Transverse colon (tissue), 4 donors: Measurements from ENCODE around the gene PIWIL4. TPM values are rescaled to one million over a fixed set of nuclear protein-coding genes. Genes with fewer than 3 reads are reported as not detected.
"Not testable (repeated sequence)": the region's sequence is repeated elsewhere in the genome, so short reads cannot be mapped to it uniquely, and the experiment has no call there.

Experiments
- DNase-seq: peaks from one replicate; pipeline ENCODE4 v3.0.0-alpha.2; 2019
- H3K27ac ChIP-seq, 4 donors: fragments of 200-600 bp; sonication (generic); 2 replicates each; pipeline ENCODE4 v1.5.1; 2016 to 2018; ENCODE audit warnings: inconsistent platforms in 4 of 4
- H3K27me3 ChIP-seq: fragments of 200-600 bp; sonication (generic); 2 replicates; pipeline ENCODE4 v1.5.1; 2017; ENCODE audit warnings: inconsistent platforms
- H3K36me3 ChIP-seq, 4 donors: fragments of 200-600 bp; sonication (generic); 2 replicates each; pipeline ENCODE4 v1.5.1; 2017 to 2019; ENCODE audit warnings: inconsistent platforms in 4 of 4
- H3K4me1 ChIP-seq, 4 donors: fragments of 200-600 bp; sonication (generic); 2 replicates each; pipeline ENCODE4 v1.5.1; 2017 to 2020; ENCODE audit warnings: inconsistent platforms in 4 of 4
- H3K4me3 ChIP-seq, 4 donors: fragments of 200-600 bp; sonication (generic); 1 replicate in 1 of 4; 2 replicates in 3 of 4; pipeline versions ENCODE4 v1.5.1 to v1.6.1; 2017 to 2019; ENCODE audit warnings: inconsistent platforms in 4 of 4
- H3K9me3 ChIP-seq, 2 donors: fragments of 200-600 bp; sonication (generic); 2 replicates each; pipeline ENCODE4 v1.5.1; 2017 to 2019; ENCODE audit warnings: inconsistent platforms in 2 of 2
- EP300 ChIP-seq: sonication (generic); formaldehyde crosslinking; IDR thresholded peaks from one replicate; pipeline ENCODE4 v1.6.1; 2017; ENCODE audit warnings: antibody characterized with exemption, low read depth
- POLR2A ChIP-seq: fragments of 450-650 bp; IDR thresholded peaks from one replicate; pipeline ENCODE4 v1.6.1; 2016; ENCODE audit warnings: antibody characterized with exemption, mild to moderate bottlenecking, moderate library complexity
- POLR2AphosphoS5 ChIP-seq, 3 donors: sonication (generic); formaldehyde crosslinking; IDR thresholded peaks; one replicate each; pipeline ENCODE4 v1.6.1; 2016; ENCODE audit warnings: antibody characterized with exemption in 3 of 3
- WGBS, 2 donors: methylation state at CpG; one replicate each; pipeline ENCODE4 v1.1.5; 2018; ENCODE audit warnings: low coverage in 1 of 2; 5-methylcytosine and 5-hydroxymethylcytosine counted together
- in situ Hi-C, 4 donors: fragments of 200-750 bp; cut with MboI; loops; one replicate each; pipeline versions ENCODE4 v1.15.0 to v1.15.1; 2017; ENCODE audit warnings: low sequenced_read_pairs in 3 of 4, low pct_ligation_motif_present in 1 of 4, low pct_unique_long_range_greater_than_20kb in 1 of 4
- intact Hi-C: fragments of 100-400 bp; cut with DNase I; formaldehyde crosslinking; loops from one replicate; pipeline ENCODE4 v1.15.1; 2023; ENCODE audit warnings: low total_unique reads
- total RNA-seq, 4 donors: library from RNA; depleted of rRNA; stranded (reverse); fragments of >200 nt; gene quantifications; one replicate each; pipeline ENCODE4 v1.1.0, GENCODE V29; 2016
- TF ChIP-seq, protein P1 (sequence below), 5 experiments: fragments of 200-600 bp in 3 of 5; fragments of 450-650 bp in 2 of 5; sonication (generic) in 3 of 5; IDR thresholded peaks; 1 replicate in 2 of 5; 2 replicates in 3 of 5; pipeline ENCODE4 v1.5.1; 2016 to 2017; ENCODE audit warnings: antibody characterized with exemption in 5 of 5, inconsistent platforms in 3 of 5, mild to moderate bottlenecking in 2 of 5, moderate library complexity in 1 of 5

PIWIL4 gene
- total RNA-seq, 4 donors from 2014 or later, result 6.7 to 17.9 (median 8.9) TPM

DNA sequence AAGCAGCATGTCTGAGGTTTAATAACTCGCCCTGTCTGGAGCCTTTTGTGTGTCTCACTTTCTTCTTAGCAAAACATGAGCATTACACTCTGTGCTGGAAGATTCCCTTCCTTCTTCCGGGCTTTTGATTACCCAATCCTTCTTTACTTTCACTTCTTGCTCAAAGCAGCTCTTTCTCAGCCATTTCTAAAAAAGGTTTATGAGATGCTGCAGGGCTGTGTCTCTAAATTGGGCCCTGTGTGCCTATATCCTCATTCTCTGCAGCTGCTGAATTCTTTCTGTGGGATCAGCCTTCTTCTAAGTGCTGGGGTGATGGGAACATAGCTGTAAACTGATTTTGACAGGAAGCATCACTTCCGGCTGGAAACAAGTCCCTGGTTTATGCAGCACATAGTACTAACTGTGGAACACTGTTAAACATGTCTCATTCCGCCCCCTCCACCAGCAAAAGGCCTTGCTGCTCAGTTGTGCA is 71.8 kb downstream of the PIWIL4 start:
- in situ Hi-C loops, result loop anchor here in 1 of 4 donors (25.0 kb wide), 1 partner anchor 248 kb away; no protein-coding TSS in a partner anchor
- intact Hi-C loops, result no loop called here
- Histone ChIP-seq H3K27me3 (no peaks in the 10 kb centered on the region), H3K27ac (peak overlapping the region; percentile 11 to 61 (median 46)), H3K4me3 (no peak overlapping the region), H3K9me3 (no peaks in the 10 kb centered on the region), H3K4me1 (peaks cover 0 to 9% (median 2%) of the 10 kb centered on the region in 4 donors), H3K36me3 (no peaks in the 10 kb centered on the region)
- 30 to 48% methylated on average over 2 to 4 of the region's 4 CpGs for WGBS, 2 donors
- TF ChIP-seq POLR2AphosphoS5 (IDR thresholded peaks at IDR 0.05) (no peak), EP300 (no peak)
- TF ChIP-seq, protein P1, sequence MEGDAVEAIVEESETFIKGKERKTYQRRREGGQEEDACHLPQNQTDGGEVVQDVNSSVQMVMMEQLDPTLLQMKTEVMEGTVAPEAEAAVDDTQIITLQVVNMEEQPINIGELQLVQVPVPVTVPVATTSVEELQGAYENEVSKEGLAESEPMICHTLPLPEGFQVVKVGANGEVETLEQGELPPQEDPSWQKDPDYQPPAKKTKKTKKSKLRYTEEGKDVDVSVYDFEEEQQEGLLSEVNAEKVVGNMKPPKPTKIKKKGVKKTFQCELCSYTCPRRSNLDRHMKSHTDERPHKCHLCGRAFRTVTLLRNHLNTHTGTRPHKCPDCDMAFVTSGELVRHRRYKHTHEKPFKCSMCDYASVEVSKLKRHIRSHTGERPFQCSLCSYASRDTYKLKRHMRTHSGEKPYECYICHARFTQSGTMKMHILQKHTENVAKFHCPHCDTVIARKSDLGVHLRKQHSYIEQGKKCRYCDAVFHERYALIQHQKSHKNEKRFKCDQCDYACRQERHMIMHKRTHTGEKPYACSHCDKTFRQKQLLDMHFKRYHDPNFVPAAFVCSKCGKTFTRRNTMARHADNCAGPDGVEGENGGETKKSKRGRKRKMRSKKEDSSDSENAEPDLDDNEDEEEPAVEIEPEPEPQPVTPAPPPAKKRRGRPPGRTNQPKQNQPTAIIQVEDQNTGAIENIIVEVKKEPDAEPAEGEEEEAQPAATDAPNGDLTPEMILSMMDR (IDR thresholded peaks at IDR 0.05), result no peak
- no peak for DNase-seq

GRCh38 chr11:94639901-94640721 is 72.9 kb downstream of the PIWIL4 start:
- no peak for TF ChIP-seq EP300
- no peak for TF ChIP-seq POLR2AphosphoS5 (IDR thresholded peaks at IDR 0.05)
- no peak for TF ChIP-seq POLR2A
- TF ChIP-seq, protein P1 (IDR thresholded peaks at IDR 0.05), result no peak
- DNase-seq, result no peak
- no peaks in the 10 kb centered on the region for H3K36me3 ChIP-seq
- no peak overlapping the region for H3K27ac ChIP-seq
- 88 to 96% methylated on average over 6 to 13 of the region's 13 CpGs for WGBS, 2 donors
- H3K9me3 ChIP-seq, result no peaks in the 10 kb centered on the region
- H3K27me3 ChIP-seq, result no peaks in the 10 kb centered on the region
- intact Hi-C loops, result no loop called here
- in situ Hi-C loops, result loop anchor here in 1 of 4 donors (25.0 kb wide), 1 partner anchor 247 kb away; no protein-coding TSS in a partner anchor
- H3K4me1 ChIP-seq, result peaks cover 0 to 9% (median 2%) of the 10 kb centered on the region in 4 donors
- H3K4me3 ChIP-seq, result no peak overlapping the region

- 66% methylated on average over 8 of the region's 8 CpGs; no CpG with 5 or more reads in 1 of the 2 donors for WGBS, 2 donors
These were observed 74.1 kb downstream of the PIWIL4 start for GRCh38 chr11:94641167-94641761.

DNA sequence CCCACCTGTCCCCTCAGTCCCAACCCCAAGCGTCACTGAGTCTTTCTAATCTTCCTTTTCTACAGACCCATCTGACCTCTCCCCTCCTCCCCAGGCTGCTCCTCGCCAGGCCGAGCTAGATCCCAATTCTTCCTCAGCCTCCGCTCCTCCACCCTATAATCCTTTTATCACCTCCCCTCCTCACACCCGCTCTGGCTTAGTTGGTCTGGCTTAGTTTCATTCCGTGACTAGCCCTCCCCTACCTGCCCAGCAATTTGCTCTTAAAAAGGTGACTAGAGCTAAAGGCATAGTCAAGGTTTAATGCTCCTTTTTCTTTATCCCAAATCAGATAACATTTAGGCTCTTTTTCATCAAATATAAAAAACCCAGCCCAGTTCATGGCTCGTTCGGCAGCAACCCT is 76.0 kb downstream of the PIWIL4 start:
- H3K4me1 ChIP-seq, intact Hi-C loops, H3K4me3 ChIP-seq, H3K27ac ChIP-seq, H3K9me3 ChIP-seq, H3K27me3 ChIP-seq, DNase-seq, H3K36me3 ChIP-seq: not testable (repeated sequence)
- 60 to 69% methylated on average over 5 to 7 of the region's 8 CpGs for WGBS, 2 donors
- in situ Hi-C loops, result loop anchor here in 1 of 4 donors (25.0 kb wide), 1 partner anchor 244 kb away; no protein-coding TSS in a partner anchor

More at GRCh38 chr11:94641167-94641761, 74.1 kb downstream of the PIWIL4 start:
- Histone ChIP-seq H3K4me1 (peaks cover 0 to 9% (median 2%) of the 10 kb centered on the region in 4 donors), H3K27ac (no peak overlapping the region), H3K27me3 (no peaks in the 10 kb centered on the region), H3K36me3 (no peaks in the 10 kb centered on the region), H3K4me3 (no peak overlapping the region), H3K9me3 (no peaks in the 10 kb centered on the region)
- TF ChIP-seq POLR2AphosphoS5 (IDR thresholded peaks at IDR 0.05) (no peak), EP300 (no peak), POLR2A (no peak)
- TF ChIP-seq, protein P1 (IDR thresholded peaks at IDR 0.05), result no peak
- in situ Hi-C loops (loop anchor here in 1 of 4 donors (25.0 kb wide), 1 partner anchor 246 kb away; no protein-coding TSS in a partner anchor), intact Hi-C loops (no loop called here)
- DNase-seq, result no peak
